NCI-H526 (cell line): ENCODE measurements around the gene RBKS.
"Not testable (repeated sequence)": the region's sequence is repeated elsewhere in the genome, so short reads cannot be mapped to it uniquely, and the experiment has no call there.

ENCODE experiments used
- DNase-seq, 2 experiments: peaks; one replicate each; lab custom pipeline; 2025; lab: John Stamatoyannopoulos, UW

Gene RBKS

DNA sequence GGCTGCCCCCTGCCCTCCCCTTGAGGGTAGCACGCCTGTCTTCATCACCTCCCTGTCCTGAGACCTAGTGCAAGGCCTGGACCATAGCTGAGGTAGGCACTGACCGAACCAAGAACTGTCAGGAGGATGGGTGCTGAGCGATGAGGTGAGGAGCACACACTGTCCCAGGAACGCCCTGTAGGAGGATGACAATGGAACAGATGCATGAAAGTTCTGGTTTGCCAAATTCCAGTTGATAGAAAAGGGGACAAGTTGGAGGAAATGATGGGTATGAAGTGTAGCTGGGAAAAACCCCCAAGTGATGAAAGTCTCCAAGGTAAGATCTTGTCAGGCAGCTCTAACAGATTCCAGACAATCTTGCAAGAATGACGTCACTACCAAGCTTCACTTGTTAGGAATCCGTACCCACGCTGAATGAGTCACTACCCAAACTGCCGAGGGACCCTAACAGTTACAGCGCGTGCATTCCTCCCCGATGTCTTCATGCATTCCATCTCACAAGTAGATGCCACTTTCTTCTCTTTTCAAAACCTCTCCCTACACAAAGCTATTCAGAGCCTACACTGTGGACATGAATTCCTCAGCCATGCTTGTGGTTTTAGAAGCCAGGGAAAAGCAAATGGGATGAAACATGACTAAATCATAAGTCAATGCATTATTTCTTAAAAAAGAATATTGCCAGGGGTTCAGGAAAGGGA lies 91.1 kb downstream of the RBKS start:
- no peak for DNase-seq

DNA sequence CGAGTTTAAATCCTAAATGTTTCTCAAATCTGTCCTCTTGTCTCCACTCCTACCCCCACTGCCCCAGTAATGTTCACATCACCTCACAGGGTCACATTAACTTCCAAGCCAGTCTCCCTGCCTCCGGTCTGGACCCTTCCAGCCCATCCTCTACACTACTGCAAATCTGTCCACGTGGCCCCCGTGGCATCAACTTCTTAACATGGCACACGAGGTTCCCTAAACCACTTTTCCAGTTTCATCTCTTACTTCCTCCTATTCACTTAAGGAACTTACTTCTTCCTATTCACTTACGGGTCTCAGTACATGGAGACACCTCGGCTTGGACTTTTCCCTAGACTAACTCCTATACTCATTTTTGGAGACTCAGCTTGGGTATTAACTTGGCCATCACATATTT lies 91.7 kb downstream of the RBKS start:
- DNase-seq: no peak

DNA sequence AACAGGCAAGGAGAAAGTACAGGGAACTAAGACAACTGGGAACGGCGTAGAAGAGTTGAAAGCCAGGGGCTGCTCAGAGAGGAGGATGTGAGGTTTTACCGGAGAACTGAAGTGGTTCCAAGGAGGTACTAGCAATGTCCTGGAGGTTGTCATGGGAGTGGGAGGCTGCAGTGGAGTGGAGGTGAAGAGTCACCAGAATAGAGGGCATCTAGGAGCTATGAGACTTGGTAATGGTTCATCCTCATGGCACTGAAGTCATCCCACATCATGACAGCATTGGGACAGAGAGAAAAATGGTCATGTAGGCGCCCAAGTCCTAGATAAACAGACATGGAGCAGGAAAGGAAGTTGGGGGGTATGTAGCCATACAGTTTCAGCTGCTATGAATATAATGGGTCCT lies 92.3 kb downstream of the RBKS start:
- no peak for DNase-seq

DNA sequence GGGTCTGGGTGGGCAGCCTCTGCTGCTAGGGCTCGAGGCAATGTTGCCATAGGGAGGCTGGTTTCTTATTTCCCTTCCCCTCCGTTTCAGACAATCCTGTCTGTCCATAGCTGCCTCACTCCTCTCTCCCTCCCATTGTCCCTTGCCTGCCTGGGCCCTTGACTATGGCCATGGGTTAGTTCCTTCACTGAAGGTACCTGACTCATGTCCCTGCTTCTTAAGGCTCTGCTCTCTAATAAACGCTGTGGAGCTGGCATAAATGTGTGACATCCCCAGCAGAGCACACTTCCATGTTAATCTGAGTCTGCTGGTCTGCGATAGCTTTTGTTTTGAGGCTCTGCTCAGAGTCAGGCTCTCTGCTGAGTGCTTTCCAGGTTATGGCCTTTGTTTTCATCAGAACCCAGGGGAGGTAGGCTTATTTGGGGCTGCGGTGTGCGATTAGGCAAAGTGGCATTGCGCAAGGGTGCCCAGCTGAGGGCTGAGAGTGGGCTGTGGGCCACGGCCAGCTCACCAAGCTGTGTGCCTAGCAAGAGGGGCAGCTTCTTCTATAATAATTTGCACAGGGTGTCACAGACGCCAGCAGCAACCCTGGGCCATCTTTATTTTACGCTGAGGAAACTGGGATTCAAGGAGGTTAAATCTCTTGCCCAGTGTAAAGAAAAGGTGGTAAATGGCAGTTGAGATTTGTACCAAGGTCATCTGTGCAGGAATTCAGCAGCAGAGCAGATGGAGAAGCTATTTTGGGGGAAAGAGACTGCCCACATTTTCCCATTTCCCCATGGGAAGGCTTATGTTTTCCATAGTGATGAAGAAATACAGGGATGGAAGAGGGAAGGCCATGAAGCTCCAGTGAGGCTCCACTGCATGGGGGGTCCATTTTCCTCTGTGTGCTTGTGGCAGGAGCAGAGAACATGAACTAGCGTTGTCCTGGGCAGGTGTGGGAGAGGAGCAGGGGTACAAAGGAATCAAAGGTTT lies 93.1 kb downstream of the RBKS start:
- no peak for DNase-seq

DNA sequence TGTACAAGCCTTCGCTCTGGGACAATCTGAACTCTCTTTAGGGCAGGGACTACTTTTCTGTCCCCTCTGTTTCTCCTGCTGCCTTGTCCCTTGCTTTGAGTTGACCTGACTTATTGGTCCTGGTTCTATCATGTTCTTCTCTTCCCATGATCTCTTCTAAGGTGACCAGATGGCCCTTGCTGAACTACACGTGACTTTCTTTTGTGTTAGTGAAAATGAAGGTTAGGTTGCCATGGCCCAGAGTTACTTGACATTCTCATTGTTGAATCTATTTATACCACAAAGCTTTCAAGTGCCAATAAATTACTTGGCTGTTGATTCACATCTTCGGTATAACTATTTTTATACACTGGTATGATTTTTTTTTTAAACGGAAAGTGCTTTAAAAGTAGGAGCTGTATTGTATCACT lies 94.3 kb downstream of the RBKS start:
- no peak for DNase-seq

DNA sequence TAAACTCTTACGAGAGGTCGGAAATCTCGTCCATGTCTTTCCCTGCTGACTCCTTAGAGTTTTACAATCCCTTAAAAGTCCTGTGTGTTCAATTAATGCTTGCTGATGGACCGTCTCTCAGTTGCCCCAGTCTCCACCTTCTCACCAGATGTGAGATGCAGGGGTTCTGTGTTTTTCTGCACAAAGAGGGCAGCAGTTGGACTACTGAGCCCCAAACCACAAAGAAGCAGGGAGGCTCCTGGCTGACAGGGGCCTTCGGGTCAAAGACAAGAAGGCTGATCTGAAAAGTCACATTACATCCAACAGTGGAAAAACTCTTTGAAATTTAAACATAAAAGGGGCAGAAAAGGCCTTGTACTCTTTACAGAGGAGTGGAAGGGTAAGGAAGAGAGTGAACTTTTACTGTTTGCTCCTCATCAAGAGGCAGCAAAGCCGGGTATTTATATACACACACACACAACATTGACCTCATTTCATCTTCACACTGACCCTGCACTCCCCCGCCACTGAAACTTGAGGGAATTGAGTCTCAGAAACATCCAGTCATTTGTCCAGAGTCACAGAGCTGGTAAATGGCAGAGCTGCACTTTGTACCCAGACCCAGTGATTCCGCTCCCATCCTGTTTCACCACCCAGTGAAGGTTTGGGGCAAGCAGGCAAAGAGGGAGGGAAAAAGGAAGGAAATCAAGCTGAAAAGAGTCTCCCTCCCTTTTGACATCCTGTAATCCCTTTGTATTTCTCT lies 94.9 kb downstream of the RBKS start:
- DNase-seq: no peak

DNA sequence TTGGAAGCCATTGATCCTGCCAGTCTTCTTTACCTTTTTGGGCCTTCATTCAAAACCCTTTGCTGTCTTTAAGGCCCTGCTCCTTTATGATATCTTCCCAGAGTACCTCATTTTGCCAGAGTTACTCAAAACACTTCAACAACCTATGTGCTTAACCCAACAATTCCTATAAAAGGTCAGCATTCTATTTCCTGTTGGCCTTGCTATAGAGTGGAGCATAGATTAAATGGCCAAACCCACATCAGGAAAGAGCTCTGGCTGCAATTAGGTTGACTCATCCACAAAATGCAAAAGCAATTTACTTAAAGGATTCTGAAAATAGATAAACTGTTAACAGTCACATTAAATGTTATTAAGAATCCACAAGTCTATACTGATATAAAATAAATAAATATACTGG lies 97.4 kb downstream of the RBKS start:
- no peak for DNase-seq

DNA sequence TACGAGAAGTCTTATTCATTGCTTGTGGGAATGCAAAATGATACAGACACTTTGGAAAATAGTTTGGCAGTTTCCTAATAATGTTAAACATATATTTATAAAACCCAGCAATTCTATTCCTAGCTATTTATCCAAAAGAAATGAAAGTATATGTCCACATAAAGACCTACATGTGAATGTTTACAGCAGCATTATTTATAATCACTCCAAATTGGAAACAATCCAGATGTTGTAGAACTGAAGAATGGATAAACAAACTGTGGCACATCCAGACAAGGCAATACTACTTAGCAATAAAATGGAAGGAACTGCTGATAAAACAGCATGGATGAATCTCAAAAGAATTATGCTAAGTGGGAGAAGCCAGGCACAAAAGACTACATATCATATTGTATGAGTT lies 99.4 kb downstream of the RBKS start:
- no peak for DNase-seq

DNA sequence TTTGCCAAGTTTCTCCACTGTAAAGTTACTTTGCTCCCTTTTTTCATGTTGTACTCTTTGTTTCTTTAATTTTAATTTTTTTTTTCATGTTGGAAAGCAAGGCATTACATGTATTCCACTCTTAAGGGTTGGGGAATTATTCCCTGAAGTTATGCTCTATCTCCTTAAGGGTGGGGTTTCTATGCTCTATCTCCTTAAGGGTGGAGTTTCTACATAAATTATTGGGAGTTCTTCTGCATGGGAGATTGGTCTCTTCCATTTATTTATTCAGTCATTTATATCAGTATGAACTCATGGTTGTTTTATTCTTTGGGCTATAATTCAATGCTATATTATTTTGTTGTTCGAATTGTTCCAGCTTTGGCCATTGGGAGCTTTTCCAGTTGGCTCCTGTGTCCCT lies 107.5 kb downstream of the RBKS start:
- DNase-seq: no peak

DNA sequence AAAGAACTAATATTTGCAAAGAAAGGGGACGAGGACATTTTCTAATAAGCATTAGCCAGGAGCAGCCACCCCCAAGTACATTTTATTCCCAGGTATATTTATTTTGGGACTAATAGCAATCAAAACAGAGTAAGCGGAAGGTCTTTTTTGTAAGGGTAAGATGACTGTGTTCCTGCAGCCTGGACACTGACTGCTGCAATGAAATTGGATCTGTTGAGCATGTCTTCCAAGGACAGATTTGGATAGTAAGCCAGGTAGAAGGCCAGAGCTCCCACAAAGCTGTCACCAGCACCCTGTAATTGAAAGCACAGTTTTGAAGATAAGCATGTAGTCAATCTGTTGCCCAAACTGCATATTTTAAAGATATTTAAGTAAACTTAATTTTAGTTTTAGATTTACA lies 108.7 kb downstream of the RBKS start:
- DNase-seq: no peak

DNA sequence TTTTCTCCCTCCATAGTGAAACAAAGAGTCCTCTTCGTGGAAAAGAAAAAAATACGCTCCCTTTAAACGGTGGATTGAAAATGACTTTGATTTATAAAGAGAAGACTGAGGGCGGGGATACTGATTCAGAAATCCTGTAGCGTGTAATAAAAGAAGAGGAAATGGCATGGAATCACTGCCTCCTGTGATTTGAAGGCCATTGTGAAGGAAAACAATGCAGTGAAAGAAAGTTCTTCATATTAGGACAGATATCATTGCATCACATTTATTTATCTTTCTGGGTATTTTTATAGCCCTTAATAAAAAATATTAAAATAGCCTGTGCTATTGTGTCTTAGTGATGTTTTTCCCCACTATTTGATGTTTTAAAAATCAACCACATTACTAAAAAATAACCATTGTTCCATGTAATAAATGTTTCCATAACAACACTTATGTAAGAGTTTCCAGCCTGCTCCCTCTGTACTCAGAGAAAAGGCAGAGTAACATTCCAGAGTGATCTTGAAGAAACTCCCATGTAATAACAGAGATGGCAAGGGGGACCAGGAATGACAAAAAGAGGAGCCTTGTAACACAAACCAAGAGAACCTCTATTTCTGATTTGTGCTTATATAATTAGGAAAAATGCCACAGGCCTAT lies 110.7 kb downstream of the RBKS start:
- no peak for DNase-seq

DNA sequence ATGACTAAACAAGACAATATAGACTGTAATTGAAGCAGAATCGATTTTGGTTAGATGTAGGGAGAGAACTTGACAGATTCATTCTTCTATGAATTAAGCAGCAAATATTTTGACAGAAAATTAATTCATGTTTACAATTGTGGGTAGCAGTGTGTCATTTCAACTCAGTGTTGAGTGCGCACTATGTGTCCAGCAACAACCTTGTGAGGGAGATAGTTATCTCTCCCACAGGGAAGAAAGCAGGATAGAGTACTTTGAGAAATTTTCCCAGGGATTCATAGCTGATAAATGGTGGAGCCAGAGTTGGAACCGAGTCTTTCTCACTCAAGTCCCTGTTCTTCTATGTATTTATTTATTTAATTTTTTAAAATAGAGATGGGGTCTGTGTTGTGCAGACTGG lies 113.5 kb downstream of the RBKS start:
- no peak for DNase-seq

DNA sequence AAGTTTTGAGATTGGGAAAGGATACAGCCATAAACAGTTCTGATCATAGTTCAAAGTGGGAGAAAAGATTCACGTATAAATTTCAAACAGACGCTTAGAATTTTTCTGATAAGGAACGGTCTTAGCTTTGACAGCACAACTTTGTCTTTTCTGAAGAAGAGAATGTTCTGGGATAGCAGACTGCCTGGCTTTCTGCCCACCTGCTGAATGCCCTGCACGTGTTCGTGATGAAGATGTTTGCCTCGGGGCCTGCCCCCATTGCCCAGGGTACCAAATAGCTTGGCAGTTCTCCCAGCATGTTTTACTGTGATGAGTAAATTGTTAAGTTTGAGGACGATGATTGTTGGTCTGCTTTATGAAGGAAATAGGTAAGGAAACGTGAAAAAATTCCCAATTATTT lies 114.1 kb downstream of the RBKS start:
- no peak for DNase-seq

DNA sequence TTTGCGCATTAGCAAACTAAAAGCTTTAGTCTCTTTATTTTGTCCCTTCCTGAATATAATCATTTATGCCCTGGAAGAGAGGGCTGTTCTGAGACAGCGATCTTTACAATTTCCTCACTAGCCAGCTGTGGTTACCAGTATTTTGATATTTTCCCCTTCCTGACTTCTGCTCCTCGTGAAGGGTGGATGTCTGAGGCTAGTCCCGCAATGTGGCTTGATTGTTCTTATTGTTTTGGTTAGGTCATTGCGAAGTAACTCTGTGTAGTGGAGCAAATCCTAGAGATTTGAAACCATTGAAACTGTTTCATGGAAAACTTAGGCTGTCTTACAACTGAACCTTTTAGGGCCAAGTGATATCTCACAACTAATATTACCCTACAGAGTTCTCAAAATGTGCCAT lies 116.2 kb downstream of the RBKS start:
- DNase-seq: no peak

DNA sequence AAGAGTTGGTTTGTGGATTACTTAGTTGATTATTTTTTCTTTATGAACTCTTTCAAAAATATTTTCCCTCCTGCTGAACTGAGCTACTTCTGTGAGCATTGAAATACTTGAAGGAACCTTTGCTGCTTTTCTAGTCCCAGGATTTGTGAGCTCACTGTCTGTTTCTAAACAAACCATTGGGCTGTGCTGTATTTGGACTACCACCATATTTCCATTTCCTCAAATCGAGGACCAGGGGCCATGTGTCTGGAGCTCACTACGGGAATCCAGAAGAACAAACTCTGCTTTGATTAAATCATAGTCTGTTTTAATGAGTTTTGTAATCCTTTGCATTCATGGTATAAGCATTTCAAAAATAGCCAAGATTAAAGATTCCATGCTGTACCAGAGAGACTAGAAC lies 117.4 kb downstream of the RBKS start:
- no peak for DNase-seq

DNA sequence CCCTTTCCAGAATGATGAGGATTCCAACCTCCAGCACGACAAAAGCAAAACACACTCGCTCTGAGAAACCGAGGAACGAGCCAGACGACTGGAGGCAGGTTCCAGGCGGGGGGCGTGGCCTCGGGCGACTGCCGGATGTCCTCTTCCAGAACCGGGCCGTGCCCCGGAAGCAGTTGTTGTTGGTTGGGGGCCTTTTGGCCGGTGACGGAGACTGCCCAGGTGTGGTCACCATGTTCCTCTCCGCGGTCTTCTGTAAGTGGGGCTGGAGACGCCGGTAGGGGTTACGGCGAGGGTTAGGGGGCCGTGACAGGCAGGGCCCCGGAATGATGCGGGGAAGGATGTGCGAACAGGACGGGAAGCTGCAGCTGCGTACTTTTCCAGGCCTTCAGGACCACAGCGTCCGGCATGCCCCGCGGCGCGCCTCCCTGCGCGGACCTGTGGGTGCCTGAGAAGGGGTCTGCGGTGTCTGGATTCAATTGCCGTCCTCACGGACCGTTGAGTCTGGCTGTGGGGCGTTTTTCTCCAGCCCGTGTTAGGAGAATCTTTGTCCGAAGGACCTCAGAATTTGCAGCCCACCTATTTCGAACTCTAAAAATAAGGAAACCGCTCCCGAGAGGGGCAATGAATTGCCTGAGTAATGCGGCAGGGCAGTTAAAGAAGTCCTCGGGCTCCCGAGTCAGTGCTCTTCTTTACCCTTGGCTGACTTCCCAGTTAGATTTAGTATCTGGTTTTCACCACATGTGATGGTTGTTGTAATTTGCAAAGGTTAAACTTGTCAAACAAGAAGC lies 118.4 kb downstream of the RBKS start, which contains the start of gene MRPL33:
Gene MRPL33 (plus strand): TSS at position 172 of the 788 bp plus-strand sequence. CDS start 59 bp downstream, at position 231.
- peak; percentile 91 to 95 for DNase-seq

DNA sequence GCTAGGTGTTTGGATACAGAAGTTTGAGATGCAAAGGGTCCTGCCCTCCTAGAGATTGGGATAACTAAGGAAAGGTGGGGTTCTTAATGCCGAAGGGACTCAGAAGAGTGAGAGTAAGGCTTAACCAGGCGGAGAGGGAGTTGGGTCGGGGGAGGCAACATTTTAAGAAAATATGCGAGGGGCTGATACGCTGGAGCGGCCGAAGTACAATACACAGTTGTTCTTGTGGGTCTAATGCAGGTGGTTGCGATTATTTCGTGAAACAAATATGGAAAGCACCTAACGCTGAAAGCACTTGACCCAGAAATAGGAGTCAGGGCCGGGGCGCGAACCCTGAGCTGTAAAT lies 119.0 kb downstream of the RBKS start:
- DNase-seq: no peak

DNA sequence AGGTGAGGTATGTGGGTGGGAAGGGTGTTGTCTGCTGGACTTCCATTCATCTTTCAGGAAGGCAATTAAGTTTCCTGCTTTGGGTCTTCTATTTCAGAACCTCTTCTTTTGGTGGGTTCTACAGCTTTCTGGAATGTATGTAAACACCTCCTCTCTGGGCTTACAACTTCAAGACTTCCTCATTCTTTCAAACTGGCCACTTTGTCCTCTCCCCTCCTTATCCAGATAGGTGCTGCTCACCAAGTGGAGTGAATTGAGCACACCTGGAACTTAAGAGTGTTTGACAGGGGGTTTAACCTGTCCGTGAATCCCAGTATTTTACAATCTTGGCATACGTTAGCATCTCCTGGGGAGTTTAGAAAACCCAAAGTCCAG lies 123.9 kb downstream of the RBKS start:
- DNase-seq: no peak

DNA sequence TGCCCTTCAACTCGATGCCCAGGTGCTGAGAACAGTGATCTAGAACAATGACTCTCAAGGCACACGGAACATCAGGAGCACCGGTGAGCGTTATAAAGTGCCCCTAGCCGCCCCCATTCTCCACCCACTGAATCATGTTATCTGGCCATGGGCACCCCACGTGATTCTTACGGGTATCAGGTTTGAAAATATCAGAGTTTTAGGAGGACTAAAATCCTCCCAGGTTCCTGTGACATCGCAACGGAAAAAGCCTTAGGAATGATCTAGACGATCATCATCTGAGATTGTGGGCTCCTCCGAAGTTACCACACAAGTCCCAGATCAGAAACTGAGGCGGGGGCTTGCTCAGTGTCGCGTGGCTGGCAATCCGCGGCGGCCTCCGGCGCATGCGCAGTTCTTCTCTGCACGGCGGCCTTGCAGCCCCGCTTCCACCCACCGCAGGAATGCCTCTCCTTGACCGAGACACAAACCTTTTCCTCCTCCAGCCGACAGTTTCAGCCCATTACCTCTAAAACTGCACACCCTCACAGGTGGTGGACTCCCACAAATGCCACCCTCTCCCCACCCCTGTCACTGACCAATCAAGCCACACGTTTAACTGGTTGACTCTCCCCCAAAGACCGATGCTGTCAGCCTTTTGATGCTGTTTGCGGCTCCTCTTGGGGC lies 124.4 kb downstream of the RBKS start:
- peak in 1 of 2 experiments; percentile 16 for DNase-seq

DNA sequence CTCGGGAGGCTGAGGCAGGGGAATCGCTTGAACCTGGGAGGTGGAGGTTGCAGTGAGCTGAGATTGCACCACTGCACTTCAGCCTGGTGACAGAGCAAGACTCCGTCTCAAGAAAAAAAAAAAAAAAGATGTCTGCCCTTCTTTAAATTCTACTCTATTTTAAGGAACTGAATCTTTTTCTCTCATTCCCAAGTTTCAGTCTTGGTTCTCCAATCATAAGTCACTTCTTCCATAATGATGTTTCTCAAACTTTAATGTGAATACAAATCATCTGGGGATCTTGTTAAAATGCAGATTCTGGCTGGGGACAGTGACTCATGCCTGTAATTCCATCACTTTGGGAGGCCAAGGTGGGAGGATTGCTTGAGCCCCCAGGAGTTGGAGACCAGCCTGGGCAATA lies 125.7 kb downstream of the RBKS start:
- not testable (repeated sequence) for DNase-seq

DNA sequence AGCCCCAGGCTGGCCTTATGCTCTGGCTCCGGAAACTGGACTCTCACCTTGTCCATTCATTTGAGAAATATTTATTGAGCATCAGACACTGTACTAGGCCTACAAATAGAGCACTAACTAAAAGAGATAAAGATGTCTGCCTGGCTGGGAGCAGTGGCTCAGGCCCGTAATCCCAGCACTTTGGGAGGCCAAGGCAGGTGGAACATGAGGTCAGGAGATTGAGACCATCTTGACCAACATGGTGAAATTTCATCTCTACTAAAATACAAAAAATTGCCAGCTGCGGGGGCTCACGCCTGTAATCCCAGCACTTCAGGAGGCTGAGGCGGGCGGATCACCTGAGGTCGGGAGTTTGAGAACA lies 126.3 kb downstream of the RBKS start:
- DNase-seq: no peak
